ENCODE results near the gene MRTFB.

The MRTFB gene

GRCh38 chr16:14244196-14245010 is 173.3 kb downstream of the MRTFB start:
- no peak for DNase-seq

GRCh38 chr16:14248791-14249190 is 177.7 kb downstream of the MRTFB start:
- DNase-seq, result no peak

- DNase-seq, result no peak
Observed at GRCh38 chr16:14249291-14250032, 178.3 kb downstream of the MRTFB start.

GRCh38 chr16:14251419-14251818 is 180.3 kb downstream of the MRTFB start:
- DNase-seq, result no peak

GRCh38 chr16:14252860-14253259 is 181.7 kb downstream of the MRTFB start:
- DNase-seq, result no peak

GRCh38 chr16:14263011-14263410 is 191.9 kb downstream of the MRTFB start:
- no peak for DNase-seq

GRCh38 chr16:14263769-14264168 is 192.7 kb downstream of the MRTFB start:
- DNase-seq, result no peak

- no peak for DNase-seq
Observed at GRCh38 chr16:14264327-14264943, 193.3 kb downstream of the MRTFB start.

GRCh38 chr16:14268073-14268472 is 197.0 kb downstream of the MRTFB start:
- no peak for DNase-seq

- DNase-seq, result no peak
Observed at GRCh38 chr16:14275934-14276333, 204.8 kb downstream of the MRTFB start.

GRCh38 chr16:14278749-14279148 is 207.6 kb downstream of the MRTFB start:
- DNase-seq, result no peak

GRCh38 chr16:14280541-14280940 is 209.4 kb downstream of the MRTFB start:
- DNase-seq, result no peak

GRCh38 chr16:14283786-14284185 is 212.7 kb downstream of the MRTFB start:
- no peak for DNase-seq

- DNase-seq, result no peak
Observed at GRCh38 chr16:14284371-14284770, 213.3 kb downstream of the MRTFB start.

GRCh38 chr16:14284930-14285512 is 213.9 kb downstream of the MRTFB start:
- DNase-seq, result no peak

GRCh38 chr16:14285513-14286367 is 214.6 kb downstream of the MRTFB start:
- DNase-seq, result peak; percentile 48

- DNase-seq, result no peak
Observed at GRCh38 chr16:14286368-14287230, 215.5 kb downstream of the MRTFB start.

- no peak for DNase-seq
Observed at GRCh38 chr16:14289692-14290340, 218.7 kb downstream of the MRTFB start.

GRCh38 chr16:14291286-14291685 is 220.2 kb downstream of the MRTFB start:
- DNase-seq, result no peak

- DNase-seq, result no peak
Observed at GRCh38 chr16:14292051-14292825, 221.1 kb downstream of the MRTFB start.
